Measurements from ENCODE around the gene THRB. TPM values are rescaled to one million over a fixed set of nuclear protein-coding genes. Genes with fewer than 3 reads are reported as not detected.
A peak's percentile ranks its signal among the peaks of the same experiment; 100 is the strongest.

The THRB gene
- total and polyA plus RNA-seq, 9 of the 15 experiments (the other 6 are each of a cell fraction or from before 2014, with no cell fraction given) = 1.7 to 14.9 (median 6.9) TPM

- TF ChIP-seq JUN (IDR thresholded peaks at IDR 0.05; ENCODE audit: borderline replicate concordance, low read depth, low read length) (peak; percentile 40; the same call in 1 of the 2 replicates), JUN (CRISPR knock-in tag; IDR thresholded peaks at IDR 0.05; ENCODE audit: borderline replicate concordance) (no peak), FOSL1 (tag; conservative IDR thresholded peaks at IDR 0.05) (0 out of 2 replicates have a peak, but pooled peaks have one; percentile 44), ZNF24 (IDR thresholded peaks at IDR 0.05) (no peak), MEF2D (tag; conservative IDR thresholded peaks at IDR 0.05; ENCODE audit: low read depth) (0 out of 2 replicates have a peak, but pooled peaks have one; percentile 24), ZNF57 (CRISPR knock-in tag; IDR thresholded peaks at IDR 0.05) (no peak)
These were observed 340.5 kb downstream of the THRB start (continued) for GRCh38 chr3:24154013-24154695.

- ChIA-PET CTCF (ENCODE audit: low intra/inter-chr PET ratio) (no interaction called here), POLR2A (interaction anchor here (2.1 kb wide), 1 partner anchor 16 kb away, joined by 5 read pairs; no protein-coding TSS in a partner anchor)
- H3K4me3 ChIP-seq = no peak overlapping the region
- no peak overlapping the region for H2AFZ ChIP-seq (ENCODE audit: low read depth, low read length)
- no peak overlapping the region for H3K27ac ChIP-seq (ENCODE audit: extremely low read depth, low read depth, low read length)
- no peak overlapping the region for H3K9ac ChIP-seq (ENCODE audit: insufficient read depth in 1 of 2, low read depth in 2 of 2, low read length in 2 of 2)
- intact Hi-C loops (cut with micrococcal nuclease) = no loop called here
- H3K9me3 ChIP-seq (replicated peaks; ENCODE audit: control insufficient read depth, insufficient read depth, low read depth, low read length) = no peaks in the 10 kb centered on the region
- H4K20me1 ChIP-seq (replicated peaks; ENCODE audit: control insufficient read depth, insufficient read depth, low read length) = no peaks in the 10 kb centered on the region
- no peak for FAIRE-seq
- H3K79me2 ChIP-seq (ENCODE audit: control insufficient read depth, insufficient read depth, low read length) = no peaks in the 10 kb centered on the region
- H3K36me3 ChIP-seq (ENCODE audit: control insufficient read depth, insufficient read depth, low read length) = no peaks in the 10 kb centered on the region
- in situ Hi-C loops (cut with MboI) = no loop called here
- BruUV-seq (replicated peaks) = no TSS peak
- no peak for DNase-seq (ENCODE audit: extremely low read depth in 1 of 4, low spot score in 3 of 4)
- ATAC-seq = no peak
- no peaks in the 10 kb centered on the region for H3K27me3 ChIP-seq (ENCODE audit: control insufficient read depth in 2 of 2, insufficient read depth in 2 of 2, low read length in 2 of 2)
- H3K9me1 ChIP-seq (ENCODE audit: control insufficient read depth, insufficient read depth, low read length) = no peaks in the 10 kb centered on the region
- no peak overlapping the region for H3K4me2 ChIP-seq (ENCODE audit: insufficient read depth, low read length)
- 22% methylated on average over 3 of the region's 3 CpGs for WGBS (ENCODE audit: insufficient coverage, low coverage, missing lambda C conversion rate)
- peaks cover 0 to 7% of the 10 kb centered on the region in 2 experiments; a peak in 2 of 5 replicates for H3K4me1 ChIP-seq (replicated peaks in 1 of 2; ENCODE audit: control insufficient read depth in 2 of 2, insufficient read depth in 2 of 2, low read length in 2 of 2)
- no peak for TF ChIP-seq TSHZ1 (CRISPR knock-in tag; IDR thresholded peaks at IDR 0.05)
- no peak for TF ChIP-seq SMARCE1 (IDR thresholded peaks at IDR 0.05)
- no peak for TF ChIP-seq ZNF76 (CRISPR knock-in tag; IDR thresholded peaks at IDR 0.05; ENCODE audit: borderline replicate concordance)
- no peak for TF ChIP-seq HNRNPL (IDR thresholded peaks at IDR 0.05; ENCODE audit: low read depth, low read length)
- no peak for TF ChIP-seq DACH1 (IDR thresholded peaks at IDR 0.05; ENCODE audit: partially characterized antibody)
- TF ChIP-seq PHF20 (IDR thresholded peaks at IDR 0.05; ENCODE audit: partially characterized antibody) = no peak
- no peak for TF ChIP-seq HOMEZ (CRISPR knock-in tag; IDR thresholded peaks at IDR 0.05)
- no peak for TF ChIP-seq NFE2 (IDR thresholded peaks at IDR 0.05; ENCODE audit: low read depth)
- no peak for TF ChIP-seq NBN (IDR thresholded peaks at IDR 0.05; ENCODE audit: low read depth)
- no peak for TF ChIP-seq MTF1 (CRISPR knock-in tag; IDR thresholded peaks at IDR 0.05; ENCODE audit: borderline replicate concordance)
- TF ChIP-seq SNRNP70 (optimal IDR thresholded peaks at IDR 0.05; ENCODE audit: low read depth, low read length) = no peak
- TF ChIP-seq TEAD2 (tag; IDR thresholded peaks at IDR 0.05) = no peak
- TF ChIP-seq ZNF316 (IDR thresholded peaks at IDR 0.05) = no peak
These were observed 343.1 kb downstream of the THRB start for GRCh38 chr3:24151594-24151993.

Measured in K562 (cell line).